ENCODE measurements around the gene GAS2L1. TPM values are rescaled to one million over a fixed set of nuclear protein-coding genes. Genes with fewer than 3 reads are reported as not detected.

GAS2L1 gene
- total and polyA plus RNA-seq, 2 donors from 2014 or later: 24.2 to 27.2 TPM

DNA sequence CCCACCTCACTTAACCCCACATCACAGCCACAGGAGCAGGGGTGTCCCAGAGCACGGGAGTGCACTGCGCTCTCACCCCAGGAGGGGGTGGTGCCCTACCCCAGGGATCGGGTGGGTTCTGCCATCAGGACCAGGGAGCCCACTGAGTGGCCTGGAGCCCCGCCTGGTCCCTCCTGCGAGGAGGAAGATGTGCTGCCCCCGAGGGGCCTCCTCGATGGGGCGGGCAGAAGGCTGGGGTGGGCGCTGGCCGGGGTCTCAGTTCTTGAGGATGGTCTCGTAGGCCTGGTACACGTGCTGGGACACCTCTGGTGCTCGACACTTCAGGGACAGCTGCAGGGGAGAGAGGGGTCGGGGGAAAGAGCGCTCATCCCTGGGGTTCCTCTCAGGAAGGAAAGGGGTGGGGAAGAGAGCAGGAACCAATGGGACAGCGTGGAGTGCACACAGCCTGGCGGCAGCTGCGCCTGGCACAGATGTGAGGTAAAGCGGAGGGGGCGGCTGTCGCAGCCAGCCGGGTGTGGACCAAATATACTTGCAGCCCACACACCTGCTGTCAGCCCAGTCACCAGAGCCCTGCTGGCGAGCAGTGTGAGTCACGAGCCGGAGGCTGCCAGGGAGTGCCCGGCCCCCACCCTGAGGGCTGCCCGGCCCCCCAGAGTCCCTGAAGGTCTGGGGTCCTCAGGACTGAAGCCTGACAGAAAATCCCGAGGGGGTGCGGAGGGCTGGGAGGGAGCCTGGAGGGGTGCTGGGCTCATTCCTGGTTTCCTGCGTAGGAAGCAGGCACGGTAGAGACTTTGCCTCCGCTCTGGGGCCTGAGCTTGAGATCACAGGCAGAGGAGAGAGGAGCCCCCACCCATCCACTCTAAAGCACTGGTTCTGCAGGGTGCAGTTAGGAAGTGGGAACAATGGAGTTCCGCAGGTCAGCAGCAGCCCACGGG lies 22.4 kb downstream of the GAS2L1 start:
- peak in 1 of 5 donors; percentile 73 for DNase-seq
- Histone ChIP-seq H3K4me3 (ENCODE audit: low read length in 3 of 3) (no peak overlapping the region), H3K27me3 (ENCODE audit: control insufficient read depth, insufficient read depth, low read length) (no peaks in the 10 kb centered on the region), H3K36me3 (ENCODE audit: control insufficient read depth in 2 of 3, insufficient read depth in 3 of 3, low read length in 3 of 3) (peaks cover 0 to 13% (median 0%) of the 10 kb centered on the region in 3 donors), H3K9me3 (ENCODE audit: control insufficient read depth in 2 of 3, insufficient read depth in 1 of 3, low read length in 3 of 3) (no peaks in the 10 kb centered on the region), H3K9ac (ENCODE audit: low read length in 3 of 3) (no peak overlapping the region), H3K4me1 (ENCODE audit: control insufficient read depth in 2 of 3, insufficient read depth in 2 of 3, low read depth in 1 of 3, low read length in 3 of 3) (no peaks in the 10 kb centered on the region), H3K27ac (ENCODE audit: low read depth in 2 of 2, low read length in 2 of 2) (no peak overlapping the region)
- intact Hi-C loops (cut with DNase I): no loop called here
- no peak for FAIRE-seq
- TF ChIP-seq, protein P1, sequence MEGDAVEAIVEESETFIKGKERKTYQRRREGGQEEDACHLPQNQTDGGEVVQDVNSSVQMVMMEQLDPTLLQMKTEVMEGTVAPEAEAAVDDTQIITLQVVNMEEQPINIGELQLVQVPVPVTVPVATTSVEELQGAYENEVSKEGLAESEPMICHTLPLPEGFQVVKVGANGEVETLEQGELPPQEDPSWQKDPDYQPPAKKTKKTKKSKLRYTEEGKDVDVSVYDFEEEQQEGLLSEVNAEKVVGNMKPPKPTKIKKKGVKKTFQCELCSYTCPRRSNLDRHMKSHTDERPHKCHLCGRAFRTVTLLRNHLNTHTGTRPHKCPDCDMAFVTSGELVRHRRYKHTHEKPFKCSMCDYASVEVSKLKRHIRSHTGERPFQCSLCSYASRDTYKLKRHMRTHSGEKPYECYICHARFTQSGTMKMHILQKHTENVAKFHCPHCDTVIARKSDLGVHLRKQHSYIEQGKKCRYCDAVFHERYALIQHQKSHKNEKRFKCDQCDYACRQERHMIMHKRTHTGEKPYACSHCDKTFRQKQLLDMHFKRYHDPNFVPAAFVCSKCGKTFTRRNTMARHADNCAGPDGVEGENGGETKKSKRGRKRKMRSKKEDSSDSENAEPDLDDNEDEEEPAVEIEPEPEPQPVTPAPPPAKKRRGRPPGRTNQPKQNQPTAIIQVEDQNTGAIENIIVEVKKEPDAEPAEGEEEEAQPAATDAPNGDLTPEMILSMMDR (IDR thresholded peaks at IDR 0.05; ENCODE audit: borderline replicate concordance, extremely low read depth, insufficient read depth): no peak

DNA sequence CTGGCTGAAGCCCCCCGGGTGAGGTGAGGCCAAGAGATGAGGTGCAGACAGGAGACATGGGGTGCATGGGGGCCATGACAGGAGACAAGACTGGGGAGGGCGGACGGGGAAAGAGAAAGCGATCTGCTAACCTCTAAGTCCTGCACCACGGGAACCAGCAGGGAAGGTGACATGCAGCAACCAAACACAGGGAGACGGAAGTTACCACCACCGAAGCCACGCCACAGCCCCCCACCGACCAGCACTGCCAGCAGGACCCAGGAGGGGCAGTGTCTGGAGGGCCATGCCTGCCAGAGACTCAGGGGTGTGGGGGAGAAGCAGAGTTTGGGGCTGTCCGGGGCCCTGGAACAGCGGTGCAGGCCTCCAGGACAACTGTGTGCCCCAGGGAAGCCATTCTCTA lies 23.1 kb downstream of the GAS2L1 start:
- TF ChIP-seq, protein P1 (IDR thresholded peaks at IDR 0.05; ENCODE audit: borderline replicate concordance, extremely low read depth, insufficient read depth): no peak
- H3K4me3 ChIP-seq (ENCODE audit: low read length in 3 of 3): no peak overlapping the region
- FAIRE-seq (no peak), DNase-seq (no peak)
- intact Hi-C loops (cut with DNase I): no loop called here
- H3K9ac ChIP-seq (ENCODE audit: low read length in 3 of 3): no peak overlapping the region
- peaks cover 0 to 13% (median 3%) of the 10 kb centered on the region in 3 donors for H3K36me3 ChIP-seq (ENCODE audit: control insufficient read depth in 2 of 3, insufficient read depth in 3 of 3, low read length in 3 of 3)
- H3K4me1 ChIP-seq (ENCODE audit: control insufficient read depth in 2 of 3, insufficient read depth in 2 of 3, low read depth in 1 of 3, low read length in 3 of 3): no peaks in the 10 kb centered on the region
- no peaks in the 10 kb centered on the region for H3K9me3 ChIP-seq (ENCODE audit: control insufficient read depth in 2 of 3, insufficient read depth in 1 of 3, low read length in 3 of 3)
- H3K27me3 ChIP-seq (ENCODE audit: control insufficient read depth, insufficient read depth, low read length): no peaks in the 10 kb centered on the region
- H3K27ac ChIP-seq (ENCODE audit: low read depth in 2 of 2, low read length in 2 of 2): no peak overlapping the region

DNA sequence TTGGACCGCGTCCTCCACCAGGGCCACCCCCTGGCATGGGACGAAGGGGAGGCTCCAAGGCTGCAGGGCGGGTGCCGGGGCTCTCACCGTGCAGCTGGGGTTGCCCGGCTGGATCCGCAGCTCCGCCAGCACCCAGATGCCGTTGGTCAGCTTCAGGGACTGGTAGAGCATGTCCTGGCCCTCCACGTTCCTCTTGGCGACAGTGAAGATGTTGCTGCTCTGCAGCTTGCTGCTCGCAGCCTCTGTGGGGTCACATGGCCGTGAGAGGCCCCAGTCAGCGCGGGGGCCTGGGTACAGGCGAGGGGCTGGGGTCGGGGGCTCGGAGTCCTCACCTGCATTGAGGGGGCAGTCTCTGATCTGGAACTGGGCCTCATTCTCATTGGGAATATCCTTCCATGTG lies 23.8 kb downstream of the GAS2L1 start:
- FAIRE-seq (no peak), DNase-seq (no peak)
- TF ChIP-seq, protein P1 (IDR thresholded peaks at IDR 0.05; ENCODE audit: borderline replicate concordance, extremely low read depth, insufficient read depth): no peak
- Histone ChIP-seq H3K9ac (ENCODE audit: low read length in 3 of 3) (no peak overlapping the region), H3K4me3 (ENCODE audit: low read length in 3 of 3) (no peak overlapping the region), H3K36me3 (ENCODE audit: control insufficient read depth in 2 of 3, insufficient read depth in 3 of 3, low read length in 3 of 3) (peaks cover 0 to 13% (median 4%) of the 10 kb centered on the region in 3 donors), H3K9me3 (ENCODE audit: control insufficient read depth in 2 of 3, insufficient read depth in 1 of 3, low read length in 3 of 3) (no peaks in the 10 kb centered on the region), H3K27ac (ENCODE audit: low read depth in 2 of 2, low read length in 2 of 2) (no peak overlapping the region), H3K27me3 (ENCODE audit: control insufficient read depth, insufficient read depth, low read length) (no peaks in the 10 kb centered on the region), H3K4me1 (ENCODE audit: control insufficient read depth in 2 of 3, insufficient read depth in 2 of 3, low read depth in 1 of 3, low read length in 3 of 3) (no peaks in the 10 kb centered on the region)
- intact Hi-C loops (cut with DNase I): no loop called here

Data from kidney (tissue), 14 donors.